NCI-H146 (cell line): Measurements from ENCODE around the gene SNX8.

Experiments
- DNase-seq: peaks from one replicate; lab custom pipeline; 2025; lab: John Stamatoyannopoulos, UW

The SNX8 gene

DNA sequence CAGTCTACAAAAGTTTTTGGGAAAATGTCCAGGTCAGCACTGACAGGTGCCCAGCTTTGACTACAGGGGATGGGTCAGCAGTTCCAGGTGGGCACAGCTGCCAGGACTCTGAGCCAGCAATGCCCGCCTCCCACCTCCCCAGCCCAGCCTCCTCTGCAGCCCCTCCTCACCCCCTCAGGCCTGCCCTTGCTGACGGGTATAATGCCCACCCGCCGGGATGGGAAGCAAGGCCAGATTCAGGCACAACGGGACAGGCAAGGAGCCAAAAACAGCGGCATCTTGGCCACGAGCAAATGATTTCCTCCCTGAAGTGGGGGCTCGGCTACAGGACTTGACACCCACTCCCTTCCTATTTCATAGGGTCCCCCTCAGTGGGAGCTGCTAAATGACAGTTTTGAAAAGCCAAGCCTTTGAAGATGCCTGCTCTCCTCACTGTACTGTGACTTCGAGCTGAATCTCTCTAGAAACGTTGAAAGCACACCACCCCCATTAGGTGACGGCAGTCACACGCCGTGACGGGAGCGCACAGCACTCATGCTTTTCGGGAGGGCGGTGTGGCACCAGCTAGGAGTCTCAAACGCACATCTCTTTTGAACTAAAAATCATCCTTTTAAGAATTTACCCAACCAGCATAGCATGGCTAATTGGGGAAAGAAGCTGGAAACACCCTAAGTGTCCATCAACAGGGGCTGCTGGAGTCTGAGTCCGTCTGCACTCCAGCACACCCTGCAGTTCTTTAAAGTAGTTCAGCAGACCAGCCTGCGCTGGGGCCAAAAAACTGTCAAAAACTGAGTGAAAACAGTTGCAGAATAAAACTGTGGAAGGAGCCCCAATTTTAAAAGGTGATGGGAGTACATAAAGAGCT, 111.1 kb downstream of the SNX8 start:
- DNase-seq, result no peak

DNA sequence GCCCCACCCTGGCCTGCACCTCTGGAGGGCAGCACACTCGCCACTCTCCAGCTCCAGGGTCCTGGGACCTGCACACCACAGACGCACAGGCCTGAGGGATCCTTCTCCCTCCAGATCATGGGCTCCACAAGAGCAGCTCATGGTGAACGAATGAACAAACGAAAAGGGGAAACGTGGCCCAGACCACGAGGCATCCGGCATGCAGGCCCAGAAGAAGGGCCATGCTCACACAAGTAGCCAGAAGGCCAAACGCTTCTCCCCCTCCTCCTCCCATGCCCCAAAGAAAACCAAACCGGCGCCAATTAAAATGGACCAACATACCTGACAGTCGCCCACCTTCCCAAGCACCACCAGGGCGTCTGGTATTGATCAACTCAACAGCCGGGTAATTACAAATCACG, 111.9 kb downstream of the SNX8 start:
- no peak for DNase-seq
